NCI-H2107 (cell line): ENCODE results near the gene ITPRID2.

Experiments
- DNase-seq: peaks from one replicate; lab custom pipeline; 2025; lab: John Stamatoyannopoulos, UW

The ITPRID2 gene

GRCh38 chr2:181891258-181891965 is at the start of gene ITPRID2:
TSS of gene ITPRID2 (plus strand) at chr2:181891730. CDS start at chr2:181892067, 337 bp downstream.
- peak; percentile 56 for DNase-seq

GRCh38 chr2:181844551-181845290 is 46.8 kb upstream of the ITPRID2 start:
- no peak for DNase-seq

GRCh38 chr2:181846399-181847197 is 44.9 kb upstream of the ITPRID2 start:
- no peak for DNase-seq

GRCh38 chr2:181847198-181847556 is 44.4 kb upstream of the ITPRID2 start:
- no peak for DNase-seq

- DNase-seq = no peak
Measured at GRCh38 chr2:181847702-181848101, 43.8 kb upstream of the ITPRID2 start.

- DNase-seq = peak; percentile 2
Measured at GRCh38 chr2:181848261-181848886, 43.2 kb upstream of the ITPRID2 start.

GRCh38 chr2:181849601-181850000 is 41.9 kb upstream of the ITPRID2 start:
- DNase-seq = no peak

- no peak for DNase-seq
Measured at GRCh38 chr2:181850936-181851560, 40.5 kb upstream of the ITPRID2 start.

- no peak for DNase-seq
Measured at GRCh38 chr2:181851726-181852125, 39.8 kb upstream of the ITPRID2 start.

- no peak for DNase-seq
Measured at GRCh38 chr2:181853696-181854095, 37.8 kb upstream of the ITPRID2 start.

- DNase-seq = no peak
Measured at GRCh38 chr2:181857483-181857882, 34.0 kb upstream of the ITPRID2 start.

- no peak for DNase-seq
Measured at GRCh38 chr2:181858600-181858999, 32.9 kb upstream of the ITPRID2 start.

- no peak for DNase-seq
Measured at GRCh38 chr2:181859123-181859522, 32.4 kb upstream of the ITPRID2 start.

GRCh38 chr2:181859803-181860202 is 31.7 kb upstream of the ITPRID2 start:
- DNase-seq = no peak

GRCh38 chr2:181861379-181861778 is 30.2 kb upstream of the ITPRID2 start:
- DNase-seq = no peak

- DNase-seq = no peak
Measured at GRCh38 chr2:181862583-181863281, 28.8 kb upstream of the ITPRID2 start.

GRCh38 chr2:181872178-181872577 is 19.4 kb upstream of the ITPRID2 start:
- no peak for DNase-seq

- DNase-seq = no peak
Measured at GRCh38 chr2:181876614-181877063, 14.9 kb upstream of the ITPRID2 start.

- no peak for DNase-seq
Measured at GRCh38 chr2:181877181-181877664, 14.3 kb upstream of the ITPRID2 start.

- DNase-seq = no peak
Measured at GRCh38 chr2:181878448-181878847, 13.1 kb upstream of the ITPRID2 start.

GRCh38 chr2:181879295-181879694 is 12.2 kb upstream of the ITPRID2 start:
- DNase-seq = no peak
